RWPE1 (cell line): ENCODE data around the gene MAP3K4.

Source experiments
- CTCF ChIA-PET: fragments of 350-600 bp; sonication (Branson Sonifier 250); formaldehyde crosslinking; extraction: SDS; loops from one replicate; lab custom pipeline; 2021; lab: Yijun Ruan, JAX
- POLR2A ChIA-PET: fragments of 400-600 bp; formaldehyde crosslinking; extraction: SDS; loops from one replicate; lab custom pipeline; 2020; ENCODE audit warnings: antibody characterized with exemption; ENCODE audit not compliant: low non-redundant PET; lab: Yijun Ruan, JAX
- DNase-seq: peaks from one replicate; pipeline ENCODE4 v3.0.0; 2012; ENCODE audit warnings: low spot score
- H3K27ac ChIP-seq: fragments of 450-650 bp; 2 replicates; pipeline ENCODE4 v1.5.1; 2017
- CTCF ChIP-seq: fragments of 450-650 bp; conservative IDR thresholded peaks from 2 replicates; pipeline ENCODE4 v1.5.1; 2017; ENCODE audit warnings: low read depth, mild to moderate bottlenecking

The MAP3K4 gene

GRCh38 chr6:161095916-161096315 lies 104.3 kb downstream of the MAP3K4 start:
- H3K27ac ChIP-seq = no peak overlapping the region
- POLR2A ChIA-PET = no interaction called here
- DNase-seq = no peak
- CTCF ChIA-PET = interaction anchor here (0.6 kb wide), 1 partner anchor 172 kb away, joined by 4 read pairs; no protein-coding TSS in a partner anchor
- TF ChIP-seq CTCF = no peak

GRCh38 chr6:161100072-161100471 lies 108.5 kb downstream of the MAP3K4 start:
- no peak for DNase-seq
- ChIA-PET CTCF (interaction anchor here (0.6 kb wide), 1 partner anchor 11 kb away, joined by 3 read pairs; no protein-coding TSS in a partner anchor), POLR2A (interaction anchor here (0.6 kb wide), 1 partner anchor 61 kb away, joined by 7 read pairs; no protein-coding TSS in a partner anchor)
- no peak overlapping the region for H3K27ac ChIP-seq
- TF ChIP-seq CTCF = no peak

GRCh38 chr6:161101517-161101916 lies 109.9 kb downstream of the MAP3K4 start:
- CTCF ChIA-PET = interaction anchor here (0.6 kb wide), 3 partner anchors 166 to 271 kb away, joined by 3 to 4 read pairs (median 4); no protein-coding TSS in a partner anchor
- no peak overlapping the region for H3K27ac ChIP-seq
- DNase-seq = no peak
- no peak for TF ChIP-seq CTCF
- POLR2A ChIA-PET = no interaction called here

GRCh38 chr6:161103475-161103874 lies 111.9 kb downstream of the MAP3K4 start:
- POLR2A ChIA-PET = no interaction called here
- no peak for TF ChIP-seq CTCF

GRCh38 chr6:161104966-161105365 lies 113.4 kb downstream of the MAP3K4 start:
- no peak overlapping the region for H3K27ac ChIP-seq
- CTCF ChIA-PET = interaction anchor here (0.7 kb wide), 1 partner anchor 13 kb away, joined by 3 read pairs; no protein-coding TSS in a partner anchor
- no peak for TF ChIP-seq CTCF
- POLR2A ChIA-PET = no interaction called here
- no peak for DNase-seq

More at GRCh38 chr6:161103475-161103874, 111.9 kb downstream of the MAP3K4 start:
- CTCF ChIA-PET = no interaction called here
- H3K27ac ChIP-seq = no peak overlapping the region
- DNase-seq = no peak

GRCh38 chr6:161105408-161105807 lies 113.8 kb downstream of the MAP3K4 start:
- CTCF ChIA-PET = interaction anchor here (0.7 kb wide), 1 partner anchor 14 kb away, joined by 3 read pairs; no protein-coding TSS in a partner anchor
- DNase-seq = no peak
- POLR2A ChIA-PET = no interaction called here
- TF ChIP-seq CTCF = no peak
- H3K27ac ChIP-seq = no peak overlapping the region
